Measurements from ENCODE around the gene DTX1. TPM values are rescaled to one million over a fixed set of nuclear protein-coding genes. Genes with fewer than 3 reads are reported as not detected.

Gene DTX1
- total and polyA plus RNA-seq, 2 of the 13 experiments (the other 11 are each of a cell fraction or from before 2014, with no cell fraction given), result not detected

DNA sequence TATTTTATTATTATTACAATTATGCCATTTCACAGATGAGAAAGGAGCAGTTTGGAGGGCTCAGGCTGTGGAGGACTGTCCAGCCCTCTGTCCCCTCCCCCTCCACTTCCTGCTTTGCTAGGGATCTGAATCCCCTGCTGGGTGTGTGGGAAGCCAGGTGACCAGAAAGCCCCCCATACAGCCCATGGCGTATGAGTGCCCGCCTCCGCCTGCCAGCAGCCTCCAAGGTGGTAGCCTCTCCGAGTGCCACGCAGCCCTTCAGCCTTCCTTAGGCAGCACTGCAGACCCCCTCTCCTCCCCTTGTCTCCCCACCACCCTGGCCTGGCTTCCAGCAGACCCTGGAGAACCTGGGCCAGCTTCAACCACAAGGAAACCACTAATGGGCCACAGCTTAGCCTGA lies 12.6 kb downstream of the DTX1 start:
- intact Hi-C loops (cut with micrococcal nuclease; ENCODE audit: unreplicated experiment) (no loop called here), in situ Hi-C loops (cut with HindIII; ENCODE audit: extremely low pct_ligation_motif_present, low pct_unique_long_range_greater_than_20kb) (no loop called here)
- Histone ChIP-seq H3K9me3 (ENCODE audit: low read length) (no peaks in the 10 kb centered on the region), H4K20me1 (ENCODE audit: insufficient read depth, low read length) (no peaks in the 10 kb centered on the region), H3K4me2 (ENCODE audit: low read depth, low read length) (no peak overlapping the region), H3K4me1 (ENCODE audit: insufficient read depth, low read length) (peaks cover 23% of the 10 kb centered on the region), H3K4me3 (replicated peaks in 1 of 3; ENCODE audit: insufficient read depth in 1 of 3, low read depth in 2 of 3, low read length in 3 of 3) (no peak overlapping the region), H3K27me3 (ENCODE audit: control insufficient read depth in 1 of 2, insufficient read depth in 2 of 2, low read length in 2 of 2) (peaks cover 7 to 19% of the 10 kb centered on the region in 2 experiments; a peak in 4 of 5 replicates), H3K79me2 (ENCODE audit: insufficient read depth, low read length) (no peaks in the 10 kb centered on the region), H2AFZ (ENCODE audit: low read length) (no peak overlapping the region), H3K9ac (ENCODE audit: insufficient read depth, low read depth, low read length) (no peak overlapping the region), H3K36me3 (replicated peaks in 1 of 2; ENCODE audit: control insufficient read depth in 1 of 2, insufficient read depth in 2 of 2, low read length in 2 of 2) (no peaks in the 10 kb centered on the region), H3K27ac (ENCODE audit: extremely low read length, insufficient read depth, low read length) (no peak overlapping the region)
- POLR2A ChIA-PET, result no interaction called here
- ATAC-seq, result no peak
- BruUV-seq (replicated peaks), result no TSS peak
- 51% methylated on average over 5 of the region's 5 CpGs for WGBS (ENCODE audit: low lambda C conversion rate)
- CTCF ChIA-PET (ENCODE audit: low intra/inter-chr PET ratio, low total read pairs), result no interaction called here
- FAIRE-seq, result no peak
- no peak for DNase-seq (ENCODE audit: low spot score)
- TF ChIP-seq ZNF263 (CRISPR knock-in tag; IDR thresholded peaks at IDR 0.05) (no peak), DNMT1 (CRISPR knock-in tag; IDR thresholded peaks at IDR 0.05) (no peak), ZNF180 (CRISPR knock-in tag; IDR thresholded peaks at IDR 0.05; ENCODE audit: borderline replicate concordance, low read depth) (no peak), ZNF264 (CRISPR knock-in tag; IDR thresholded peaks at IDR 0.05) (no peak), ZNF343 (CRISPR knock-in tag; IDR thresholded peaks at IDR 0.05) (no peak), TCF12 (IDR thresholded peaks at IDR 0.05) (no peak), TCF12 (CRISPR knock-in tag; IDR thresholded peaks at IDR 0.05) (no peak)
- TF ChIP-seq, protein P1, sequence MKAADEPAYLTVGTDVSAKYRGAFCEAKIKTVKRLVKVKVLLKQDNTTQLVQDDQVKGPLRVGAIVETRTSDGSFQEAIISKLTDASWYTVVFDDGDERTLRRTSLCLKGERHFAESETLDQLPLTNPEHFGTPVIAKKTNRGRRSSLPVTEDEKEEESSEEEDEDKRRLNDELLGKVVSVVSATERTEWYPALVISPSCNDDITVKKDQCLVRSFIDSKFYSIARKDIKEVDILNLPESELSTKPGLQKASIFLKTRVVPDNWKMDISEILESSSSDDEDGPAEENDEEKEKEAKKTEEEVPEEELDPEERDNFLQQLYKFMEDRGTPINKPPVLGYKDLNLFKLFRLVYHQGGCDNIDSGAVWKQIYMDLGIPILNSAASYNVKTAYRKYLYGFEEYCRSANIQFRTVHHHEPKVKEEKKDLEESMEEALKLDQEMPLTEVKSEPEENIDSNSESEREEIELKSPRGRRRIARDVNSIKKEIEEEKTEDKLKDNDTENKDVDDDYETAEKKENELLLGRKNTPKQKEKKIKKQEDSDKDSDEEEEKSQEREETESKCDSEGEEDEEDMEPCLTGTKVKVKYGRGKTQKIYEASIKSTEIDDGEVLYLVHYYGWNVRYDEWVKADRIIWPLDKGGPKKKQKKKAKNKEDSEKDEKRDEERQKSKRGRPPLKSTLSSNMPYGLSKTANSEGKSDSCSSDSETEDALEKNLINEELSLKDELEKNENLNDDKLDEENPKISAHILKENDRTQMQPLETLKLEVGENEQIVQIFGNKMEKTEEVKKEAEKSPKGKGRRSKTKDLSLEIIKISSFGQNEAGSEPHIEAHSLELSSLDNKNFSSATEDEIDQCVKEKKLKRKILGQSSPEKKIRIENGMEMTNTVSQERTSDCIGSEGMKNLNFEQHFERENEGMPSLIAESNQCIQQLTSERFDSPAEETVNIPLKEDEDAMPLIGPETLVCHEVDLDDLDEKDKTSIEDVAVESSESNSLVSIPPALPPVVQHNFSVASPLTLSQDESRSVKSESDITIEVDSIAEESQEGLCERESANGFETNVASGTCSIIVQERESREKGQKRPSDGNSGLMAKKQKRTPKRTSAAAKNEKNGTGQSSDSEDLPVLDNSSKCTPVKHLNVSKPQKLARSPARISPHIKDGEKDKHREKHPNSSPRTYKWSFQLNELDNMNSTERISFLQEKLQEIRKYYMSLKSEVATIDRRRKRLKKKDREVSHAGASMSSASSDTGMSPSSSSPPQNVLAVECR (CRISPR knock-in tag; IDR thresholded peaks at IDR 0.05; ENCODE audit: borderline replicate concordance), result no peak
- TF ChIP-seq, protein P2, sequence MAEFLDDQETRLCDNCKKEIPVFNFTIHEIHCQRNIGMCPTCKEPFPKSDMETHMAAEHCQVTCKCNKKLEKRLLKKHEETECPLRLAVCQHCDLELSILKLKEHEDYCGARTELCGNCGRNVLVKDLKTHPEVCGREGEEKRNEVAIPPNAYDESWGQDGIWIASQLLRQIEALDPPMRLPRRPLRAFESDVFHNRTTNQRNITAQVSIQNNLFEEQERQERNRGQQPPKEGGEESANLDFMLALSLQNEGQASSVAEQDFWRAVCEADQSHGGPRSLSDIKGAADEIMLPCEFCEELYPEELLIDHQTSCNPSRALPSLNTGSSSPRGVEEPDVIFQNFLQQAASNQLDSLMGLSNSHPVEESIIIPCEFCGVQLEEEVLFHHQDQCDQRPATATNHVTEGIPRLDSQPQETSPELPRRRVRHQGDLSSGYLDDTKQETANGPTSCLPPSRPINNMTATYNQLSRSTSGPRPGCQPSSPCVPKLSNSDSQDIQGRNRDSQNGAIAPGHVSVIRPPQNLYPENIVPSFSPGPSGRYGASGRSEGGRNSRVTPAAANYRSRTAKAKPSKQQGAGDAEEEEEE (CRISPR knock-in tag; IDR thresholded peaks at IDR 0.05; ENCODE audit: borderline replicate concordance), result no peak

Measured in HepG2 (cell line).